Measurements from ENCODE around the gene NRXN3. TPM values are rescaled to one million over a fixed set of nuclear protein-coding genes. Genes with fewer than 3 reads are reported as not detected.

Gene NRXN3
- total and polyA plus RNA-seq, 8 donors = 0.29 to 41.1 (median 9.1) TPM

GRCh38 chr14:78788467-78789360 lies 618.5 kb downstream of the NRXN3 start:
- Histone ChIP-seq H3K9me3 (no peaks in the 10 kb centered on the region), H3K27ac (no peak overlapping the region), H3K27me3 (no peaks in the 10 kb centered on the region), H3K4me3 (no peak overlapping the region), H3K36me3 (no peaks in the 10 kb centered on the region), H3K4me1 (no peaks in the 10 kb centered on the region)
- intact Hi-C loops (cut with DNase I; ENCODE audit: low total_unique reads) = no loop called here
- DNase-seq = no peak
- WGBS, 5 donors = 83 to 100% (median 93%) methylated on average over 2 of the region's 2 CpGs
- TF ChIP-seq POLR2A (IDR thresholded peaks at IDR 0.05) = no peak
- no peak for TF ChIP-seq EP300 (IDR thresholded peaks at IDR 0.05)
- no peak for TF ChIP-seq CTCF (IDR thresholded peaks at IDR 0.05)
- no peak for TF ChIP-seq POLR2AphosphoS5 (IDR thresholded peaks at IDR 0.05)

GRCh38 chr14:78790271-78790670 lies 620.1 kb downstream of the NRXN3 start:
- no peaks in the 10 kb centered on the region for H3K27me3 ChIP-seq
- no peak overlapping the region for H3K4me3 ChIP-seq
- WGBS, 5 donors = 8 to 19% (median 10%) methylated on average over 2 of the region's 2 CpGs
- no peaks in the 10 kb centered on the region for H3K36me3 ChIP-seq
- no peak overlapping the region for H3K27ac ChIP-seq
- no peaks in the 10 kb centered on the region for H3K9me3 ChIP-seq
- DNase-seq = no peak
- TF ChIP-seq POLR2AphosphoS5 (IDR thresholded peaks at IDR 0.05) (no peak), POLR2A (IDR thresholded peaks at IDR 0.05) (no peak), EP300 (IDR thresholded peaks at IDR 0.05) (no peak), CTCF (IDR thresholded peaks at IDR 0.05) (no peak)
- intact Hi-C loops (cut with DNase I; ENCODE audit: low total_unique reads) = no loop called here
- H3K4me1 ChIP-seq = no peaks in the 10 kb centered on the region

GRCh38 chr14:78798757-78799156 lies 628.6 kb downstream of the NRXN3 start:
- no peak for DNase-seq
- no peaks in the 10 kb centered on the region for H3K9me3 ChIP-seq
- intact Hi-C loops (cut with DNase I; ENCODE audit: low total_unique reads) = no loop called here
- no peak for TF ChIP-seq POLR2AphosphoS5 (IDR thresholded peaks at IDR 0.05)
- TF ChIP-seq EP300 (IDR thresholded peaks at IDR 0.05) = no peak
- no peak for TF ChIP-seq POLR2A (IDR thresholded peaks at IDR 0.05)
- TF ChIP-seq CTCF (IDR thresholded peaks at IDR 0.05) = no peak
- H3K4me3 ChIP-seq = no peak overlapping the region
- no peaks in the 10 kb centered on the region for H3K36me3 ChIP-seq
- no peak overlapping the region for H3K27ac ChIP-seq
- H3K4me1 ChIP-seq = no peaks in the 10 kb centered on the region
- no peaks in the 10 kb centered on the region for H3K27me3 ChIP-seq
- WGBS, 5 donors = 54 to 70% (median 58%) methylated on average over 5 of the region's 5 CpGs

GRCh38 chr14:78805570-78805969 lies 635.4 kb downstream of the NRXN3 start:
- TF ChIP-seq POLR2AphosphoS5 (IDR thresholded peaks at IDR 0.05) (no peak), CTCF (IDR thresholded peaks at IDR 0.05) (no peak), POLR2A (IDR thresholded peaks at IDR 0.05) (no peak), EP300 (IDR thresholded peaks at IDR 0.05) (no peak)
- WGBS, 5 donors = 19 to 44% (median 32%) methylated on average over 3 of the region's 3 CpGs
- Histone ChIP-seq H3K36me3 (no peaks in the 10 kb centered on the region), H3K9me3 (no peaks in the 10 kb centered on the region), H3K4me1 (no peaks in the 10 kb centered on the region), H3K27me3 (no peaks in the 10 kb centered on the region), H3K27ac (no peak overlapping the region), H3K4me3 (no peak overlapping the region)
- intact Hi-C loops (cut with DNase I; ENCODE audit: low total_unique reads) = no loop called here
- no peak for DNase-seq

Data from stomach (tissue), 9 donors.